Lower leg skin (tissue), 4 donors: ENCODE data around the gene MAP9. TPM values are rescaled to one million over a fixed set of nuclear protein-coding genes. Genes with fewer than 3 reads are reported as not detected.

Experiments used
- DNase-seq, 2 donors: peaks; one replicate each; pipeline ENCODE4 v3.0.0-alpha.2; 2019; ENCODE audit warnings: low spot score in 2 of 2
- H3K4me3 ChIP-seq: fragments of 200-600 bp; sonication (generic); 2 replicates; pipeline ENCODE4 v1.5.1; 2017; ENCODE audit warnings: mild to moderate bottlenecking, low read depth; ENCODE audit not compliant: poor library complexity, severe bottlenecking
- CTCF ChIP-seq, 3 donors: fragments of 450-650 bp; IDR thresholded peaks; one replicate each; pipeline ENCODE4 v1.5.1; 2016; ENCODE audit warnings: antibody characterized with exemption in 3 of 3, mild to moderate bottlenecking in 3 of 3, moderate library complexity in 2 of 3
- POLR2A ChIP-seq, 2 donors: fragments of 450-650 bp; IDR thresholded peaks; one replicate each; pipeline ENCODE4 v1.6.1; 2016 to 2017; ENCODE audit warnings: antibody characterized with exemption in 2 of 2, mild to moderate bottlenecking in 1 of 2, moderate library complexity in 1 of 2
- WGBS, 2 donors: methylation state at CpG; one replicate each; pipeline ENCODE4 v1.1.5; 2018; 5-methylcytosine and 5-hydroxymethylcytosine counted together
- intact Hi-C: fragments of 100-400 bp; cut with DNase I; formaldehyde crosslinking; loops from one replicate; pipeline ENCODE4 v1.15.0; 2023; ENCODE audit warnings: low total_unique reads
- total RNA-seq, 4 donors: library from RNA; depleted of rRNA; stranded (reverse); fragments of >200 nt; gene quantifications; one replicate each; pipeline ENCODE4 v1.1.0, GENCODE V29; 2016

The MAP9 gene
- total RNA-seq, 4 donors from 2014 or later, result 0.15 to 1.8 (median 1.3) TPM

DNA sequence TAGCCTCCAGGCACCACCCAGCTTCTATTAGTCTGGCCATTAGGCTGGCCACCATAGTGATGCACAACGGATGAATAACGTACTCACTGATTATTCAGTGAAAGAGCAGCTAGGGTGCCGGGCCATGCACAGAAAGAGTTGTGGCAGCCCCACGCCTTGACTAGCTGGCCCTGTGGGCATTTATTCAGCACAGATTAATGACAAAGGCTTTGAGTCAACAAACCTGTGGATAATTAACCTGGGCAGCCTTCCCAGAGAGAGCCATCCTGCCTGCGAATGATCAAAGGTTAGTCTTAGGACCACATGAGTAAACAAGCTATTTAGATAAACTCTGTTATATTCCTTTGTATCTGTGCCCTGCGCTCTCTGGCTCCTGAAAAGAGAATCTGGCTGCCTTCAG lies 37.2 kb downstream of the MAP9 start:
- no peak for DNase-seq
- 66% methylated on average over 6 of the region's 6 CpGs for WGBS, 2 donors
- no peak overlapping the region for H3K4me3 ChIP-seq
- intact Hi-C loops, result no loop called here
- TF ChIP-seq POLR2A (IDR thresholded peaks at IDR 0.05) (no peak), CTCF (IDR thresholded peaks at IDR 0.05) (no peak)

- intact Hi-C loops, result no loop called here
- no peak for DNase-seq
- H3K4me3 ChIP-seq, result no peak overlapping the region
- TF ChIP-seq CTCF (IDR thresholded peaks at IDR 0.05) (no peak), POLR2A (IDR thresholded peaks at IDR 0.05) (no peak)
- 91 to 92% methylated on average over 1 of the region's 1 CpG for WGBS, 2 donors
Observed at GRCh38 chr4:155338196-155338595, 38.6 kb downstream of the MAP9 start.

GRCh38 chr4:155336242-155336641 lies 40.5 kb downstream of the MAP9 start:
- no peak for DNase-seq
- intact Hi-C loops, result no loop called here
- TF ChIP-seq POLR2A (IDR thresholded peaks at IDR 0.05) (no peak), CTCF (IDR thresholded peaks at IDR 0.05) (no peak)
- no peak overlapping the region for H3K4me3 ChIP-seq
- WGBS, 2 donors, result 85 to 90% methylated on average over 3 of the region's 3 CpGs

DNA sequence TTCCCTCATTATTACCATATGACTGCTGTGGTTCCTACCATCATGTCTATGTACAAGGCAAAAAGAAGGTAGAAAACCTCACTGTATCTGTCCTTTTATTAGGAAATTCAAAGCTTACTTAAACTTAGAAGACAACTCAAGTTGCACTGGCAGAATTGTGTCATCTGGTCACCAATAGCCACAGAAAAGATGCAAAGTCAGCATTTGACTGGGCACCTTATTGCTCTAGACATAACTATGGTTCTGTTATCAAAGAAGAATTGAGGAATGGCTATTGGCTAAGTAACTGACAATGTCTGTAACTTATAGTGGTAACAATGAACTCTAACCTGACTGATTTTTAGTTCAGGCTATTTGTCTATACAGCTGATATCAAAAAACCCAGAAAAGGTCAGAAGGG lies 45.3 kb downstream of the MAP9 start:
- intact Hi-C loops, result no loop called here
- DNase-seq, result no peak

GRCh38 chr4:155322782-155323181 lies 54.0 kb downstream of the MAP9 start:
- intact Hi-C loops, result loop anchor here (5.0 kb wide), 1 partner anchor 1245 kb away; no protein-coding TSS in a partner anchor
- DNase-seq, result no peak
- WGBS, 2 donors, result 68 to 78% methylated on average over 2 of the region's 2 CpGs
- no peak for TF ChIP-seq CTCF (IDR thresholded peaks at IDR 0.05)
- TF ChIP-seq POLR2A (IDR thresholded peaks at IDR 0.05), result no peak
- H3K4me3 ChIP-seq, result no peak overlapping the region

More for the DNA sequence above, 45.3 kb downstream of the MAP9 start:
- no peak overlapping the region for H3K4me3 ChIP-seq
- no peak for TF ChIP-seq CTCF (IDR thresholded peaks at IDR 0.05)
- TF ChIP-seq POLR2A (IDR thresholded peaks at IDR 0.05), result no peak

DNA sequence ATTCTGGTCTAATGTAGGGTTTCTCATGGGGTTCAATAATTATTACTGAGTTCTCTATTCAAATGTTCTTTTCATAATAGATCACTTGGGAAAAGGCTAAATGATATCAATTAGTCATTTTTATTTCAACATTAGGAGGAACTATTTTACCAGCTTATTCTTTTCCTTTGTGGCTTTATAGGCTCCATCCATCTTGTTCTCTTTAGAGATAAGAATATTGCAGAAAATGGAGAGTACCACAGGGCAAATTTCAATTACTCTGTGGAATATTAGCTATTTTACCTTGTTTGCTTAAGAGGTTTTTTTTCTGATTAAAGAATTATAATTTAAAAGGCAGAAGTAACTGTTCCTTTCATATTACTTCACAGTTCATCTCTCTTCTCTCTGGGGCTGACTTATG lies 55.8 kb downstream of the MAP9 start:
- no peak for TF ChIP-seq POLR2A (IDR thresholded peaks at IDR 0.05)
- no peak for TF ChIP-seq CTCF (IDR thresholded peaks at IDR 0.05)
- H3K4me3 ChIP-seq, result no peak overlapping the region
- no peak for DNase-seq
- intact Hi-C loops, result loop anchor here (5.0 kb wide), 1 partner anchor 1244 kb away; no protein-coding TSS in a partner anchor
